Neuronal stem cell (in vitro differentiated cells): ENCODE results near the gene PRKN.

Experiments
- DNase-seq: peaks from one replicate; pipeline ENCODE4 v3.0.0-alpha.2; 2013; ENCODE audit warnings: low spot score
- H2AFZ ChIP-seq: one replicate; pipeline ENCODE4 v1.6.1; 2013; ENCODE audit warnings: mild to moderate bottlenecking, low read length, inconsistent platforms
- H2AK5ac ChIP-seq: 2 replicates; pipeline ENCODE4 v1.6.1; 2013; ENCODE audit warnings: low read depth, mild to moderate bottlenecking, inconsistent platforms, low read length, moderate library complexity, mixed read lengths
- H2BK120ac ChIP-seq: 2 replicates; pipeline ENCODE4 v1.6.1; 2013; ENCODE audit warnings: low read depth, mild to moderate bottlenecking, inconsistent platforms, low read length, moderate library complexity, mixed read lengths
- H2BK12ac ChIP-seq: one replicate; pipeline ENCODE4 v1.6.1; 2013; ENCODE audit warnings: low read length, inconsistent platforms
- H2BK15ac ChIP-seq: 2 replicates; pipeline ENCODE4 v1.6.1; 2013; ENCODE audit warnings: mild to moderate bottlenecking, low read length, inconsistent platforms, mixed read lengths
- H2BK5ac ChIP-seq: one replicate; pipeline ENCODE4 v1.6.1; 2013; ENCODE audit warnings: inconsistent platforms, mild to moderate bottlenecking, low read length, moderate library complexity
- H3K14ac ChIP-seq: one replicate; pipeline ENCODE4 v1.6.1; 2013; ENCODE audit warnings: low read length, inconsistent platforms
- H3K18ac ChIP-seq: 2 replicates; pipeline ENCODE4 v1.6.1; 2013; ENCODE audit warnings: low read length, inconsistent platforms
- H3K23ac ChIP-seq: 2 replicates; pipeline ENCODE4 v1.6.1; 2013; ENCODE audit warnings: low read depth, mild to moderate bottlenecking, mixed read lengths, low read length, inconsistent platforms; ENCODE audit not compliant: poor library complexity
- H3K27ac ChIP-seq: replicated peaks from 3 replicates; pipeline ENCODE4 v1.5.1; 2013; ENCODE audit warnings: low read length, inconsistent platforms
- H3K27me3 ChIP-seq, 3 experiments: 2 replicates each; pipeline ENCODE4 v1.6.1; 2013; ENCODE audit warnings: low read length in 3 of 3, mild to moderate bottlenecking in 2 of 3, inconsistent platforms in 1 of 3, low read depth in 1 of 3, mixed read lengths in 1 of 3, moderate library complexity in 1 of 3; ENCODE audit not compliant: control insufficient read depth in 3 of 3, insufficient read depth in 3 of 3
- H3K36me3 ChIP-seq, 2 donors: replicated peaks in 1 of 2; 2 replicates each; pipeline ENCODE4 v1.6.1; 2013; ENCODE audit warnings: low read length in 2 of 2; ENCODE audit not compliant: control insufficient read depth in 2 of 2, insufficient read depth in 2 of 2
- H3K4ac ChIP-seq: 2 replicates; pipeline ENCODE4 v1.6.1; 2013; ENCODE audit warnings: inconsistent platforms, mild to moderate bottlenecking, low read length, moderate library complexity
- H3K4me1 ChIP-seq, 2 donors: 1 replicate in 1 of 2; 2 replicates in 1 of 2; pipeline ENCODE4 v1.6.1; 2013; ENCODE audit warnings: low read length in 2 of 2, low read depth in 1 of 2; ENCODE audit not compliant: control insufficient read depth in 2 of 2, insufficient read depth in 1 of 2
- H3K4me2 ChIP-seq: one replicate; pipeline ENCODE4 v1.6.1; 2013; ENCODE audit warnings: mild to moderate bottlenecking, low read length, inconsistent platforms; ENCODE audit not compliant: insufficient read depth, poor library complexity, severe bottlenecking
- H3K4me3 ChIP-seq, 2 donors: 2 replicates each; pipeline ENCODE4 v1.5.1; 2013; ENCODE audit warnings: low read length in 2 of 2, mild to moderate bottlenecking in 2 of 2, inconsistent platforms in 1 of 2, moderate library complexity in 1 of 2
- H3K79me1 ChIP-seq: one replicate; pipeline ENCODE4 v1.6.1; 2013; ENCODE audit warnings: low read depth, mild to moderate bottlenecking, inconsistent platforms, low read length, moderate library complexity
- H3K9ac ChIP-seq: one replicate; pipeline ENCODE4 v1.6.1; 2013; ENCODE audit warnings: mild to moderate bottlenecking, low read depth, low read length, inconsistent platforms; ENCODE audit not compliant: poor library complexity
- H3K9me3 ChIP-seq, 2 donors: replicated peaks in 1 of 2; 2 replicates each; pipeline versions ENCODE3 to v1.6.1; 2013; ENCODE audit warnings: low read length in 2 of 2, mild to moderate bottlenecking in 2 of 2, inconsistent platforms in 1 of 2, low read depth in 1 of 2, mixed read lengths in 1 of 2, moderate library complexity in 1 of 2; ENCODE audit not compliant: control insufficient read depth in 2 of 2, insufficient read depth in 1 of 2
- H4K8ac ChIP-seq: one replicate; pipeline ENCODE4 v1.6.1; 2013; ENCODE audit warnings: low read depth, mild to moderate bottlenecking, inconsistent platforms, low read length, moderate library complexity
- H4K91ac ChIP-seq: one replicate; pipeline ENCODE4 v1.6.1; 2013; ENCODE audit warnings: low read length, low read depth, mild to moderate bottlenecking, inconsistent platforms; ENCODE audit not compliant: poor library complexity
- WGBS, 2 donors: extraction: QIAGEN DNeasy Blood & Tissue Kit; methylation state at CpG; one replicate each; pipeline ENCODE4 v1.1.7; 2013; ENCODE audit warnings: missing lambda C conversion rate in 2 of 2, mixed read lengths in 1 of 2; ENCODE audit not compliant: insufficient read length in 2 of 2, insufficient replicate concordance in 1 of 2; ENCODE audit errors: extremely low coverage in 2 of 2; 5-methylcytosine and 5-hydroxymethylcytosine counted together

The PRKN gene

DNA sequence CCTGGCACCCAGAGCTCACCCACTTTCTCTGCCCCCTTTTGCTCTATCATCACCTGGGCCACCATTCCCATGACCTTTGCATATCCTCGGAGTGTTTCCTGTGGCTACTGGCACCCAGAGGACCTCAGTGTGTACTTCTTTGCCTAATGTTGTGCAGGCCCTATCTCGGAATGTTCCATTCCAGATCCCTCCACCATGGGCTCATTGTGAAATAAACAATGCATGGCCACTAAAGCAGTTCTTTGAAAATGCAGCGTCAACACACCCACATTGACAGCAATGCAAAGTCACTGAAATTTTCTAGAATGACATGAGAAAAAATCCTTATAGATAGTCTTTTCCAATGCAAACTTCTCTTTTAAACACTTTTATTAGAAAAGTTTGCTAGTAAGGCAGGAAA lies 1380.8 kb downstream of the PRKN start:
- Histone ChIP-seq H3K27me3 (no peaks in the 10 kb centered on the region), H3K23ac (no peak overlapping the region), H3K27ac (no peak overlapping the region), H2BK5ac (no peak overlapping the region), H3K18ac (no peak overlapping the region), H3K79me1 (no peaks in the 10 kb centered on the region), H3K9me3 (no peaks in the 10 kb centered on the region), H2AFZ (no peak overlapping the region), H3K4me1 (peaks cover 0 to 2% of the 10 kb centered on the region in 2 donors), H2BK12ac (no peak overlapping the region), H3K4me2 (no peak overlapping the region), H3K4ac (no peak overlapping the region), H3K4me3 (no peak overlapping the region), H4K8ac (no peak overlapping the region), H3K9ac (no peak overlapping the region), H2BK15ac (no peak overlapping the region), H3K36me3 (no peaks in the 10 kb centered on the region), H4K91ac (no peak overlapping the region), H3K14ac (no peak overlapping the region), H2BK120ac (no peak overlapping the region), H2AK5ac (no peak overlapping the region)
- DNase-seq: no peak
- WGBS, 2 donors: no CpG with 5 or more reads among the region's 3 CpGs

DNA sequence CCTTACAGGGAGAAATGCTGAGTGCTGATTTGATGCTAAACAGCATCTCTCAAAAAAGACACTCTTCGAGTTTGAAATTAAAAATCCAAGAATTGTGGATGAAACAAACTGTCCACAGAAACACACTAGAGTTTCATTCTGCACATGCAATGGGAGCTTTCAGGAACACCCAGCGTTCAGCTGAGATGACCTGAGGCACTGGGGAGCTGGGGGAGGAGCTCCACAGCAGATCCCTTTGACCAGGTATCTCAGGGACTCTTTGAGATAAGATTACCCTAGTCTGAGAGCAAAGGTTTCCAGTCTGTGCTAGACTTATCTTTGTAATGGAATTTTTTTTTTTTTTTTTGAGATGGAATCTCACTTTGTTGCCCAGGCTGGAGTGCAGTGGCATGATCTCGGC lies 1382.9 kb downstream of the PRKN start:
- H2AK5ac ChIP-seq: no peak overlapping the region
- no peak overlapping the region for H3K27ac ChIP-seq
- H2AFZ ChIP-seq: no peak overlapping the region
- H3K79me1 ChIP-seq: no peaks in the 10 kb centered on the region
- H3K18ac ChIP-seq: no peak overlapping the region
- no peak overlapping the region for H3K9ac ChIP-seq
- H2BK5ac ChIP-seq: no peak overlapping the region
- H4K91ac ChIP-seq: no peak overlapping the region
- H3K4me1 ChIP-seq: peaks cover 0 to 2% of the 10 kb centered on the region in 2 donors
- H4K8ac ChIP-seq: no peak overlapping the region
- no peak overlapping the region for H3K4me3 ChIP-seq
- H3K9me3 ChIP-seq: no peaks in the 10 kb centered on the region
- no peak overlapping the region for H2BK12ac ChIP-seq
- H3K14ac ChIP-seq: no peak overlapping the region
- no peak overlapping the region for H3K23ac ChIP-seq
- WGBS, 2 donors: no CpG with 5 or more reads among the region's 3 CpGs
- no peaks in the 10 kb centered on the region for H3K27me3 ChIP-seq
- H2BK120ac ChIP-seq: no peak overlapping the region
- H2BK15ac ChIP-seq: no peak overlapping the region
- no peak for DNase-seq
- H3K4ac ChIP-seq: no peak overlapping the region
- H3K36me3 ChIP-seq: no peaks in the 10 kb centered on the region
- H3K4me2 ChIP-seq: no peak overlapping the region

DNA sequence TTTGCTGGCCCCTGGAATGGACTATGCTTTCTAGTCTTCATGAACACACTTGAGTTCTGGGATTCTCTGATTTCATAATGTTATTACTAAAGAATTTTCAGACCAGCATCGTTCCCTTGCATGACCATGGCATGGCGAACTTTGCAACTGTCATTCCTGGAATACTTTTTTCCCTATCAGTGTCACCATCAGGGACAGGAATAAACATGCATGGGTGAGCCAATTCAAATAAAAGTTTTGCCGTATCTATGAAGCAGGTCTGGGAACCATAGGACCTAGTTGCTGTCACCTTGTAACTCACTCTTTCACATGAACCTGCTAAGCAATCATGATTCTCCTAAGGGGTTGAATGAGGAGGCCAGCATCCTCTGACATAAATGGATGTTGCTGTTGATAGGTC lies 1385.5 kb downstream of the PRKN start:
- H3K14ac ChIP-seq: no peak overlapping the region
- H3K27ac ChIP-seq: no peak overlapping the region
- no peak overlapping the region for H2BK12ac ChIP-seq
- no peaks in the 10 kb centered on the region for H3K27me3 ChIP-seq
- H2BK120ac ChIP-seq: no peak overlapping the region
- H3K4me1 ChIP-seq: peaks cover 0 to 2% of the 10 kb centered on the region in 2 donors
- H3K36me3 ChIP-seq: no peaks in the 10 kb centered on the region
- H3K4me2 ChIP-seq: no peak overlapping the region
- H3K4ac ChIP-seq: no peak overlapping the region
- no peaks in the 10 kb centered on the region for H3K79me1 ChIP-seq
- no peak overlapping the region for H2BK15ac ChIP-seq
- no peak overlapping the region for H3K23ac ChIP-seq
- H4K91ac ChIP-seq: no peak overlapping the region
- no peak overlapping the region for H2BK5ac ChIP-seq
- H3K18ac ChIP-seq: no peak overlapping the region
- H3K9me3 ChIP-seq: no peaks in the 10 kb centered on the region
- no peak for DNase-seq
- H3K9ac ChIP-seq: no peak overlapping the region
- no peak overlapping the region for H4K8ac ChIP-seq
- H2AFZ ChIP-seq: no peak overlapping the region
- H2AK5ac ChIP-seq: no peak overlapping the region
- no CpG with 5 or more reads among the region's 3 CpGs for WGBS, 2 donors
- H3K4me3 ChIP-seq: no peak overlapping the region

DNA sequence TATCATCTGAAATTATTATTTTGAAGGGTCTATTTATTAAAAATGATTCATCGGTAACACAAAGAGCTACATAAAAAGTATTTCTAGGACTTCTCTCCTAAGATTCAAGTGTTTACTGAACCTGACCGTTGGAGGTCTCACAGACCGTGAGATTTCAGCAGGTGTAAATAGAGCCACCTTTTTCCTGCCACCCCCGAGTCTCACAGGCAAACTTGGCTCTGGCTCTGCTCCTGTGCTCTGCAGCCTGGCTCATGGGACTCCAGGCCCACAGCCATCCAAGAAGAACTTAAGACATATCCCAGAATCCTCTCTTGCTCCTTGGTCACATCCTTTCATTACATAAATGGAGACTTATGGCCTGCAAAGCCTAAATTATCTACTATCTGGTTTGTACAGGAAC lies 1385.9 kb downstream of the PRKN start:
- no peak overlapping the region for H3K9ac ChIP-seq
- H3K27me3 ChIP-seq: no peaks in the 10 kb centered on the region
- H2AK5ac ChIP-seq: no peak overlapping the region
- H2BK5ac ChIP-seq: no peak overlapping the region
- H3K4me3 ChIP-seq: no peak overlapping the region
- no peak overlapping the region for H3K27ac ChIP-seq
- no peaks in the 10 kb centered on the region for H3K79me1 ChIP-seq
- H3K36me3 ChIP-seq: no peaks in the 10 kb centered on the region
- H3K4ac ChIP-seq: no peak overlapping the region
- H4K8ac ChIP-seq: no peak overlapping the region
- H3K14ac ChIP-seq: no peak overlapping the region
- H3K4me2 ChIP-seq: no peak overlapping the region
- H2AFZ ChIP-seq: no peak overlapping the region
- peaks cover 0 to 2% of the 10 kb centered on the region in 2 donors for H3K9me3 ChIP-seq
- H2BK12ac ChIP-seq: no peak overlapping the region
- WGBS, 2 donors: no CpG with 5 or more reads among the region's 4 CpGs
- DNase-seq: no peak
- H3K23ac ChIP-seq: no peak overlapping the region
- no peak overlapping the region for H4K91ac ChIP-seq
- H2BK120ac ChIP-seq: no peak overlapping the region
- H3K4me1 ChIP-seq: peaks cover 0 to under 1% of the 10 kb centered on the region in 2 donors
- no peak overlapping the region for H2BK15ac ChIP-seq
- H3K18ac ChIP-seq: no peak overlapping the region
